ENCODE data around the gene VPS11.

The VPS11 gene

DNA sequence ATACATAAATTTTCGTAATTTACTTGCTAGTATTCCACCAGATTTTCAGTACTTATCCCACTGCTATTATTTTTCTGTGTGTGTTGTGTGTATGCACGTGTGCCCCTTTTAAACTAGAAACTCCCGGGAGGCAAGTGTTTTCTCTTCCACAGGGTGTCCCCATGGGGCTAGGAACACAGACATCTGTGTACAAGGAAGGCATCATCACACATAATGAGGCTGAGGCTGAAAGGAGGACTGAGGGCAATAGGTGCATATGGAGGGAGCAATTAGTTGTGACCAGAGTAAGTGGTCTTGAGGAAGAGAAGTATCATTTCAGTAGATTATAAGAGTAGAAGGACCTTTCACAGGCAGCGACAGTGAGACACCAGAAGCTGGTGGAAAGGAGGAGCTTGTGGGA is 36.2 kb downstream of the VPS11 start:
- H3K4me3 ChIP-seq (ENCODE audit: low read length): no peak overlapping the region
- DNase-seq (ENCODE audit: low read depth): no peak
- TF ChIP-seq, protein P1, sequence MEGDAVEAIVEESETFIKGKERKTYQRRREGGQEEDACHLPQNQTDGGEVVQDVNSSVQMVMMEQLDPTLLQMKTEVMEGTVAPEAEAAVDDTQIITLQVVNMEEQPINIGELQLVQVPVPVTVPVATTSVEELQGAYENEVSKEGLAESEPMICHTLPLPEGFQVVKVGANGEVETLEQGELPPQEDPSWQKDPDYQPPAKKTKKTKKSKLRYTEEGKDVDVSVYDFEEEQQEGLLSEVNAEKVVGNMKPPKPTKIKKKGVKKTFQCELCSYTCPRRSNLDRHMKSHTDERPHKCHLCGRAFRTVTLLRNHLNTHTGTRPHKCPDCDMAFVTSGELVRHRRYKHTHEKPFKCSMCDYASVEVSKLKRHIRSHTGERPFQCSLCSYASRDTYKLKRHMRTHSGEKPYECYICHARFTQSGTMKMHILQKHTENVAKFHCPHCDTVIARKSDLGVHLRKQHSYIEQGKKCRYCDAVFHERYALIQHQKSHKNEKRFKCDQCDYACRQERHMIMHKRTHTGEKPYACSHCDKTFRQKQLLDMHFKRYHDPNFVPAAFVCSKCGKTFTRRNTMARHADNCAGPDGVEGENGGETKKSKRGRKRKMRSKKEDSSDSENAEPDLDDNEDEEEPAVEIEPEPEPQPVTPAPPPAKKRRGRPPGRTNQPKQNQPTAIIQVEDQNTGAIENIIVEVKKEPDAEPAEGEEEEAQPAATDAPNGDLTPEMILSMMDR (conservative IDR thresholded peaks at IDR 0.05; ENCODE audit: low read length): no peak

DNA sequence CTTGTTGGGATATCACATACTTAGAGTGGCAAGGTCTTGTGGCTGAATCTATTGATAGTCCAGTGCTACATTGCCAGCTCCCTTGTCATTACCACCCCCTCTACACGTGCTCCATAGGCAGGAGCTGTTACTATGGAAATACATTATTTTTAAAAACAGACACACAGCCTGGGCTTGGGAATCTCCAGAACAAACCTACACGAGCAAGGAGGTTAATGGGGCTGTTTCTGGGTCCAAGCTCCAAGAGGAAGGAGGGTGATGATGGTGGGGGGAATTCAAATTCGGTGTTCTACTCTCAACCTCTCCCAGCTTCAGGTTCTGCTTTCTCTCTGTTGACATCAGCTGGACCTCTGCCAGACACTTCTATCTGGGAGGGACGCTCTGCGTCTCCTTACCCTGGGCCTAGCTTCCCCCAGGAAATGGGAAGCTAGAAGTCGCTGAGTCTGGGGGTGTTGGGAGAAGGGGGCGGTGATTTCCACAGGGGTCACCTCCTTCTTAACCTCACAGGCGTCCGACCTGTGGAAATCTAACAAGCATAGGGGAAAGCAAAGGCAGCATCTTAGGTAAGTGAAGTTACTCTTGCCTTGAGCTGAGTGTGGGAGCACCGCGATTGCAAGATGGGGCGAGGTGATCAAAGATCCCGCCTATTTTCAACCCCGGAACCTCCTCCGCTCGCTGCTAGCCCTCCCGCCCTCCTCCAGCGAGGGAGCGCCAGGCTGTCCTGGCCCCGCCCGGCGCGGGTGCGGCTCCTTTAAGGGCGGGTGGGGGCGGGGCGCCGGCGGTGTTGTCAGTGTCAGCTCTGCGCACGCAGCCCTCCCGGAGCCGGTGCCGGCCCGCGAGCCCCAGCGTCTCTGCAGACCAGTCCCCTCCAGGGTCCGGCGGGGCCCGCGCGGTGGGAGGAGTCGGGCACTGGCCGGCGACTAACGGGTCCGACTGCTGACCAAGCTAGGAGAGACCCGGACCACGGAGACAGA is 39.2 kb downstream of the VPS11 start, which contains the start of gene C2CD2L:
C2CD2L (plus strand) TSS at position 781 of the 974 bp plus-strand sequence. CDS start 398 bp downstream, outside the sequence.
- TF ChIP-seq, protein P1 (conservative IDR thresholded peaks at IDR 0.05; ENCODE audit: low read length): no peak
- peak within 1 kb of the TSS; percentile 78 for H3K4me3 ChIP-seq (ENCODE audit: low read length)
- DNase-seq (ENCODE audit: low read depth): peak; percentile 88

DNA sequence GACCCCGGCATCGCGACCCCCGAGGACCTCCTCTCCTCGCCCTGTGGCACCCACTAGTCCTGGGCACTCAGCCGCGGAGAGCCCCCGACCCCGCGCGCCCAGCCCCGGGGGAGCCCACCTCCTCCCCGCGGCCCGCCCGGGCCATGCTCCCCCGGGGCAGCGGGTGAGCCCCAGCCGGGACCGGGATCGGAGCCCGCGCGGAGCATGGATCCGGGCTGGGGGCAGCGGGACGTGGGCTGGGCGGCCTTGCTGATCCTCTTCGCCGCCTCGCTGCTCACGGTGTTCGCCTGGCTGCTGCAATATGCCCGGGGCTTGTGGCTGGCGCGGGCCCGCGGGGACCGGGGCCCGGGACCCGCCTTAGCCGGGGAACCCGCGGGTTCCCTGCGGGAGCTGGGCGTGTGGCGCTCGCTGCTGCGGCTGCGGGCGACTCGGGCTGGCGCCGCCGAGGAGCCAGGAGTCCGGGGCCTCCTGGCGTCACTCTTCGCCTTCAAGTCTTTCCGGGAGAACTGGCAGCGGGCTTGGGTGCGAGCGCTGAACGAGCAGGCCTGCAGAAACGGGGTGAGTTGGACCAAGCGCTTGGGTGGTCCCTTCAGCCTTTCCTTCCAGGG is 40.0 kb downstream of the VPS11 start:
- TF ChIP-seq, protein P1 (conservative IDR thresholded peaks at IDR 0.05; ENCODE audit: low read length): no peak

DNA sequence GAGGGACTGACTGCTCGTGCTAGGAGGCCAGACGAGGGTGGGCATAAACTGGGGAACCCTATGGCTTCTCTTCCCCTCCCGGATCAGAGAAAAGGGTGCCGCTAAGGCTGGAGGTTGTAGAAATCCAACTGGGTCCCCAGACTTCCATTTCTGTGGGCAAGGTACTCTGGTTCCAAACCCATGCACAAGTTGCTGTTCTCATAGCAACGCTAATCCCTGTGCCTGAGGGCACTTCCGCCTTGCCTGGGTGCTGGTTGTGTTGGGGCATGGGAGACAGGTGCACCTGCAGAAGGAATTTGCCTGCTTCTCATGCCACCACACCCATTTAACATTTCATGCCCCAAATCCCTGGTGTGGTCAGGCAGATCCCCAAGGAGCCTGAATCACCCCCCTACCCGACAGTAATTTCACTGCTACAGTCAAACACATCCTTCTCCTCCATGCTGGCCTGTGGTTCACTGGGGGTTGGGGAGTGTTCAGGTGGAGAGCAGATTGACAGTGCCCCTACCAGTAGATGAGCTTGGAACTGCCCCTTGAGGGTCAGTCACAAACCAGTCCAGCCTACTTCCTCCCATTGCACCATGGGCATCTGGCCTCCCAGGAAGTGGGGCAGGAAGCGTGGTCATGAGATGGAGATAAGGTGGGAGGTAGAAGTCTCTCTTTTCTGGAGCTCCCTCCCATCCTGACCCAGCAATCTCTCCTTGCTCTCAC is 40.7 kb downstream of the VPS11 start:
- TF ChIP-seq, protein P1 (conservative IDR thresholded peaks at IDR 0.05; ENCODE audit: low read length): no peak
- peak overlapping the region; percentile 78 for H3K4me3 ChIP-seq (ENCODE audit: low read length)
- peak; percentile 11 for DNase-seq (ENCODE audit: low read depth)

More for the DNA sequence above, 40.0 kb downstream of the VPS11 start:
- no peak for DNase-seq (ENCODE audit: low read depth)
- peak overlapping the region; percentile 78 for H3K4me3 ChIP-seq (ENCODE audit: low read length)

DNA sequence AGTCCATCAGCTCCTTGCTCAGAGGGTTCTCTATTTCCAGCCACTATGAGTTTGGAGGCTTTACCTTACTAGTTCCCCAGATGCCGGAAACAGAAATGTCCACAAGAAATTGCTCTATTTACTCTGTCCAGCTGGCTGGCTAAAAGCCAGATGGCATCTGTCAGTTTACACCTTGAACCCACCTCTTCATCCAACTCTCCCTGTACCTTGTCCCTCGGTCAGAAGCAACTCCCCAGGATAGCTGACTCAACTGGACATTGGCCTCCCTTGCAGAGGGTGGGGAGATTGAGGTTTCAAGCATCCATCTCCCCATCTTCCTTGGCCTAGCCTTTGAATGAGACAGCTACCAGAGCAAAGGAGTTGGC is 41.2 kb downstream of the VPS11 start:
- TF ChIP-seq, protein P1 (conservative IDR thresholded peaks at IDR 0.05; ENCODE audit: low read length): no peak
- no peak for DNase-seq (ENCODE audit: low read depth)
- peak overlapping the region; percentile 78 for H3K4me3 ChIP-seq (ENCODE audit: low read length)

DNA sequence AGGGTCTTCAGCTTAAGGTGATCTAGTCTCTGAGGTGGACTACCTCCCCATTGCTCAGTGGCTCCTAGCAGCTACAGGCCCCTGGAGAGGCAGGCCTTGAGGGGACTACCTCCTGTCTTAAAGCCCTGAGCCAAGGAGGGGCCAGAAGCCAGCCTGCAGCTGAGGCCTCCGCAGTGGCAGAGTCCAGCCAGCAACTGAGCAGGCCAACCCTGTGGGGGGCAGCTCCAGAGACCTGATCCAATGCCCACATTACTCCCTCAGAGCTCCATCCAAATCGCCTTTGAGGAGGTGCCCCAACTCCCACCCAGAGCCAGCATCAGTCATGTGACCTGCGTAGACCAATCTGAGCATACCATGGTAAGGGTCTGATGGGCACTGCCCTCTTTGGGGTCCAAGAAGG is 42.2 kb downstream of the VPS11 start:
- H3K4me3 ChIP-seq (ENCODE audit: low read length): no peak overlapping the region
- TF ChIP-seq, protein P1 (conservative IDR thresholded peaks at IDR 0.05; ENCODE audit: low read length): no peak
- DNase-seq (ENCODE audit: low read depth): no peak

Measured in AG10803 (cell line).